Stomach smooth muscle (tissue), 2 donors: Measurements from ENCODE around the gene ARMC3.

Source experiments
- H3K27ac ChIP-seq: one replicate; pipeline ENCODE4 v1.7.0; 2013; ENCODE audit warnings: mild to moderate bottlenecking, low read length, inconsistent platforms
- H3K27me3 ChIP-seq, 2 donors: one replicate each; pipeline ENCODE4 v1.7.0; 2013; ENCODE audit warnings: low read length in 2 of 2; ENCODE audit not compliant: insufficient read depth in 2 of 2, control insufficient read depth in 1 of 2
- H3K36me3 ChIP-seq, 2 donors: one replicate each; pipeline ENCODE4 v1.7.0; 2013; ENCODE audit warnings: low read length in 2 of 2; ENCODE audit not compliant: control insufficient read depth in 2 of 2, insufficient read depth in 2 of 2
- H3K4me1 ChIP-seq: one replicate; pipeline ENCODE4 v1.7.0; 2013; ENCODE audit warnings: low read length; ENCODE audit not compliant: control insufficient read depth, insufficient read depth
- H3K4me3 ChIP-seq, 2 donors: one replicate each; pipeline ENCODE4 v1.7.0; 2013; ENCODE audit warnings: low read length in 2 of 2
- H3K9ac ChIP-seq, 2 donors: one replicate each; pipeline ENCODE4 v1.7.0; 2013; ENCODE audit warnings: low read length in 2 of 2, mild to moderate bottlenecking in 1 of 2
- H3K9me3 ChIP-seq, 2 donors: one replicate each; pipeline ENCODE4 v1.7.0; 2013; ENCODE audit warnings: low read length in 2 of 2; ENCODE audit not compliant: control insufficient read depth in 2 of 2
- donor health status: healthy.
- donor health status: Pancreatic carcinoma.

The ARMC3 gene

DNA sequence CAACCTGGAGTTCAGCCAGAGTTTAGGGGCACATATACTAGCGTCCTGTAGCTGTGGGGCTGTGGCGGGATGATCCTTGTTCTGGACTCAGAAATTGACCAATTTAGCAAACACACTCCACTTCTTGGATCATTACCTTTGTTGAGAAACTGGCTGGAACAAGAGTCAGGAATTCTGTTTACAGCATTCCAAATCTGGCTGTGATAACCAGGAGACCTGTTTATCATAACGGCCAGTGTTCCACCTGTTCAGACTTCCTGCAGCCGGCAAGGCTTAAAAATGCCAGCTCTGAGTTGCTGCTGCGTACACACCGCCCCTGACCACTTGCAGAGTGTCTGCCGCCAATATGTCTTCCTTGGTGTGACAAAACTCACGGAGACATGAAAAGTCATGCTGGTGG lies 64.8 kb downstream of the ARMC3 start:
- no peak overlapping the region for H3K27ac ChIP-seq
- no peak overlapping the region for H3K9ac ChIP-seq
- no peaks in the 10 kb centered on the region for H3K36me3 ChIP-seq
- no peak overlapping the region for H3K4me3 ChIP-seq
- H3K9me3 ChIP-seq = no peaks in the 10 kb centered on the region
- H3K4me1 ChIP-seq = peaks cover 2% of the 10 kb centered on the region
- no peaks in the 10 kb centered on the region for H3K27me3 ChIP-seq

- Histone ChIP-seq H3K27me3 (no peaks in the 10 kb centered on the region), H3K4me3 (no peak overlapping the region), H3K4me1 (peaks cover 2% of the 10 kb centered on the region), H3K27ac (no peak overlapping the region), H3K9ac (no peak overlapping the region), H3K36me3 (no peaks in the 10 kb centered on the region), H3K9me3 (no peaks in the 10 kb centered on the region)
These were observed 65.5 kb downstream of the ARMC3 start for GRCh38 chr10:22993314-22993713.

DNA sequence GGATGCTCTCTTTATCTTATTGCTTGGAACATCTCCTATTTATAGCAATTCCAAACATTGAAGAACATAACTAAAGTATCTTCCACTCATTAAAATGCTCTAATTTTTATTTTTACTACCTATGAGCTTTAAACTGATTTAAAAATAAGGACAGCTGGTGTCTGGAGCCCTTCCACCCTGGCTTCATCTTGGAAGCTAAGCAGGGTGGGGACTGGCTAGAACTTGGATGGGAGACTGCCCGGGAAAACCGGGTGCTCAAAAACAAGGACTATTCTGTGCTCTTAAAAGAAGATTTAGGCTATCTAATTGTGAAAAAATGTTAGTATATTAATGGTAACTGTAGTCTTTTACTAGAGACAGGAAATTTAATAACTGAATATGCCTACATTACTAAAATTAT lies 69.2 kb downstream of the ARMC3 start:
- H3K27me3 ChIP-seq = peaks cover 0 to 2% of the 10 kb centered on the region in 2 donors
- no peaks in the 10 kb centered on the region for H3K36me3 ChIP-seq
- no peak overlapping the region for H3K27ac ChIP-seq
- H3K4me3 ChIP-seq = no peak overlapping the region
- no peaks in the 10 kb centered on the region for H3K4me1 ChIP-seq
- H3K9ac ChIP-seq = no peak overlapping the region
- H3K9me3 ChIP-seq = no peaks in the 10 kb centered on the region

DNA sequence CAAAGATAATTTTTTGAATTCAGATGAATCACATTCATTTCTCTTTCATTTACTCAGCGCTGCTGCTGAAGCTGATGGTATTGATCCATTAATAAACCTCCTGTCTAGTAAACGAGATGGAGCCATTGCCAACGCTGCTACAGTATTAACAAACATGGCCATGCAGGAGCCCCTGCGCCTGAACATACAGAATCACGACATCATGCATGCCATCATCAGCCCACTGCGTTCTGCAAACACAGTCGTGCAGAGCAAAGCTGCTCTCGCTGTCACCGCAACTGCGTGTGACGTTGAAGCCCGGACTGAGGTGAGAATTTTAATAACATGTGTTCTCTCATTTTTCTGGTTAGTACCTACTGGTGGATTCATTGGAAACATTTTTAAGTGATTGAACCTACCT lies 70.2 kb downstream of the ARMC3 start:
- Histone ChIP-seq H3K9me3 (no peaks in the 10 kb centered on the region), H3K4me3 (no peak overlapping the region), H3K4me1 (no peaks in the 10 kb centered on the region), H3K36me3 (no peaks in the 10 kb centered on the region), H3K9ac (no peak overlapping the region), H3K27ac (no peak overlapping the region), H3K27me3 (peaks cover 0 to 2% of the 10 kb centered on the region in 2 donors)

DNA sequence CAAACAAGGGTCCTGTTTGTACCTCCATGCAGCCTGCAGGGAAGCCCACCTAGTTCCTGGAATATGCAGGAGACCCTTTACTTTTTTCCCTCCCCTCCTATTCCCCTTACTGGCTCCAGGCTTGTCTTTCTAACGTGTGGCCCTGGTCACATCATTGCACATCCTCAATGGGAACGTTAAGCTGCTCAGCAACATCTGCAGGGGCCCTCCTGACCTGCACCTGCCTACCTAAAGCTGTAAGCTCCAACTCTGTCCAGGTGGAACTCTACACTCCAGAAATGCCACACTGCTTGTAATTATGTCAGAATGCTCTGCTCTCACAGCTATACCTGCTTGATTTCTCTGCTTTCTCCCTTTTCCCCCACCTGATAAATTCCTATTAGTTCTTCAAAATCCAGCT lies 72.1 kb downstream of the ARMC3 start:
- Histone ChIP-seq H3K4me1 (no peaks in the 10 kb centered on the region), H3K36me3 (no peaks in the 10 kb centered on the region), H3K4me3 (no peak overlapping the region), H3K9ac (no peak overlapping the region), H3K27me3 (peaks cover 0 to 2% of the 10 kb centered on the region in 2 donors), H3K27ac (no peak overlapping the region), H3K9me3 (no peaks in the 10 kb centered on the region)

- no peak overlapping the region for H3K9ac ChIP-seq
- peaks cover 0 to 2% of the 10 kb centered on the region in 2 donors for H3K27me3 ChIP-seq
- no peak overlapping the region for H3K27ac ChIP-seq
- H3K4me1 ChIP-seq = no peaks in the 10 kb centered on the region
- no peaks in the 10 kb centered on the region for H3K9me3 ChIP-seq
- no peaks in the 10 kb centered on the region for H3K36me3 ChIP-seq
- no peak overlapping the region for H3K4me3 ChIP-seq
These were observed 74.2 kb downstream of the ARMC3 start for GRCh38 chr10:23001901-23002516.

- no peaks in the 10 kb centered on the region for H3K4me1 ChIP-seq
- no peak overlapping the region for H3K27ac ChIP-seq
- no peak overlapping the region for H3K9ac ChIP-seq
- peaks cover 0 to 2% of the 10 kb centered on the region in 2 donors for H3K27me3 ChIP-seq
- no peaks in the 10 kb centered on the region for H3K9me3 ChIP-seq
- no peak overlapping the region for H3K4me3 ChIP-seq
- H3K36me3 ChIP-seq = no peaks in the 10 kb centered on the region
These were observed 77.3 kb downstream of the ARMC3 start for GRCh38 chr10:23005150-23005549.

GRCh38 chr10:23013581-23014335 lies 85.9 kb downstream of the ARMC3 start:
- H3K27me3 ChIP-seq = no peaks in the 10 kb centered on the region
- no peak overlapping the region for H3K4me3 ChIP-seq
- no peak overlapping the region for H3K9ac ChIP-seq
- no peak overlapping the region for H3K27ac ChIP-seq
- H3K9me3 ChIP-seq = no peaks in the 10 kb centered on the region
- no peaks in the 10 kb centered on the region for H3K4me1 ChIP-seq
- no peaks in the 10 kb centered on the region for H3K36me3 ChIP-seq

GRCh38 chr10:23015021-23015707 lies 87.3 kb downstream of the ARMC3 start:
- Histone ChIP-seq H3K9me3 (no peaks in the 10 kb centered on the region), H3K36me3 (no peaks in the 10 kb centered on the region), H3K4me3 (no peak overlapping the region), H3K9ac (no peak overlapping the region), H3K4me1 (no peaks in the 10 kb centered on the region), H3K27ac (no peak overlapping the region), H3K27me3 (no peaks in the 10 kb centered on the region)

DNA sequence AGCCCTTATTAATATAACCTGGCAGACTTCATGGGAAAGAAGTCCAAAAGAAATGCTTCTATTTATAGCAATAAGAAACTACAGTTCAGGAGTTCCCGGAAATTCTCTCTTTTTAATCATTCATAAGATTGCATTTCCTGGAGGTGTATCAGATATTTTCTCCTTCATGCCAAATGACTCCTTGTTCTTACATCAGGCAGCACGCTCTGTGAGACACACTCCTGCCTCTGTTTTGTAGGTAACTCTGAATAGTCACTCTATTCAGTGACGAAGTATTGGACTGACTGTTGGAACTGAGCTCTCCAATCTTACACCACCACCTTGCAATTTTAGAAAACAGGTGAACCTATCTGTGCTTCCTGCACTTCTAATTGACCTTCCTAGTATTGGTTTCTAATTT lies 88.8 kb downstream of the ARMC3 start:
- Histone ChIP-seq H3K27me3 (no peaks in the 10 kb centered on the region), H3K4me3 (no peak overlapping the region), H3K27ac (no peak overlapping the region), H3K4me1 (no peaks in the 10 kb centered on the region), H3K36me3 (no peaks in the 10 kb centered on the region), H3K9ac (no peak overlapping the region), H3K9me3 (no peaks in the 10 kb centered on the region)

DNA sequence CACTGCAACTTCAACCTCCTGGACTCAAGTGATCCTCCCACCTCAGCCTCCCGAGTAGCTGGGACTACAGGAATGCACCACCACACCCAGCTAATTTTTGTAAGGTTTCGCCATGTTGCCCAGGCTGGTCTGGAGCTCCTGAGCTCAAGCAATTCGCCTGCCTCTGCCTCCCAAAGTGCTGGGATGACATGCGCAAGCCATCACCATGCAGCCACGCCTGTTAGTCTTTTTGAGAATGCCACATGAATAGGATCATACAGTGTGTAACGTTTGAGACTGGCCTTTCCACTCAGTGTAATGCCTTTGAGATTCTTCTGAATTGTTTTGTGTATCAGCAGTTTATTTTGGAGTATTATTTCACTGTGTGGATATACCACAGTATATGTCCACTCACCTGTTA lies 91.8 kb downstream of the ARMC3 start:
- Histone ChIP-seq H3K9me3 (peaks cover 2 to 7% of the 10 kb centered on the region in 2 donors), H3K36me3 (no peaks in the 10 kb centered on the region), H3K9ac (no peak overlapping the region), H3K4me1 (no peaks in the 10 kb centered on the region), H3K27ac (no peak overlapping the region), H3K4me3 (no peak overlapping the region), H3K27me3 (no peaks in the 10 kb centered on the region)
